Measurements from ENCODE around the gene RRAS2. TPM values are rescaled to one million over a fixed set of nuclear protein-coding genes. Genes with fewer than 3 reads are reported as not detected.

RRAS2 gene
- total and polyA plus RNA-seq, 9 of the 15 experiments (the other 6 are each of a cell fraction or from before 2014, with no cell fraction given) = 9.4 to 47.5 (median 37.6) TPM

DNA sequence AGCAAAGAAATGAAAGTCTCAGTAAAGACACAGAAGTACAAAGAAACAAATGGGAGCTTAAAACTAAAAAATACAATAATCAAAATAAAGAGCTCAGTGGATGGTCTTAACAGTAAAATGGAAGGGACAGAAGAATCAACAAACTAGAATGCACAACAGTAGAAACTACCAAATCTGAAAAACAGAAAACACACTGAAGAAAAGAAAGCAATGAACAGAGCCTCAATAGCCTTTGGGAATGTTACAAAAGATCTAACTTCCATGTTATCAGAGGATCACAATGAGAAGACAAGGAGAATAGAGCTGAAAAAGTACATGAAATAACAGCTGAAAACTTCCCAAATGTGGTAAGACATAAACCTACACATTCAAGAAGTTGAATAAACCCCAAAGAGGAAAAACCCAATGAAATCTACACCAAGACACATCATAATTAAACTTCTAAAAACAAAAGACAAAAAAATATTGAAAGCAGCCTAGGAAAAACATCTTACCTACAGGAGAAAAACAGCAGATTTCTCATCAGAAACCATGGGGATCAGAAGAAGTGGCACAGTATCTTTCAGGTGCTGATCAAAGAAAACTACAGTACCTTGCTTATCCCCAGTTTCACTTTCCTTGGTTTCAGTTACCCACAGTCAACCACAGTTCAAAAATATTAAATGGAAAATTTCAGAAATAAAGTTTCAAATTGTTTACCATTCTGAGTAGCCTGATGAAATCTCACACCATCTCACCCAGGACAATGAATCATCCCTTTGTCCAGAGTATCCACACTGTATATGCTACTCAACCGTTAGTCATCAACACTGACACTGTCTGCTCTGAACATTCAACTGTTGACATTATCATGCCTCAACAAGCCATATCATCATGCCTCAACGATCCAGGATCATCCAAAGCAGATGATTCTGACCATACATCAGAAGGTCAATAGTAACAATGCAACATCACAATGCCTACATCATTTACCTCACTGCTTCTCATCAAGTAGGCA lies 22.2 kb downstream of the RRAS2 start (continued):
- TF ChIP-seq CEBPG (CRISPR knock-in tag; IDR thresholded peaks at IDR 0.05) (peak; percentile 73), CEBPG (tag; conservative IDR thresholded peaks at IDR 0.05 in 1 of 2, IDR thresholded peaks at IDR 0.05 in 1 of 2) (peak in 1 of 2 experiments; percentile 83; a peak in 2 of 4 replicates), ZNF124 (CRISPR knock-in tag; IDR thresholded peaks at IDR 0.05) (no peak), ILK (tag; IDR thresholded peaks at IDR 0.05; ENCODE audit: borderline replicate concordance, low read depth) (no peak), FOXA3 (CRISPR knock-in tag; conservative IDR thresholded peaks at IDR 0.05 in 1 of 2, IDR thresholded peaks at IDR 0.05 in 1 of 2) (0 out of 4 replicates have a peak, but pooled peaks of 1 of the 2 experiments have one; percentile 22), POLR2AphosphoS5 (IDR thresholded peaks at IDR 0.05; ENCODE audit: control insufficient read depth, insufficient read depth, low read depth, low read length) (0 out of 2 replicates have a peak, but pooled peaks have one; percentile 29), HDAC1 (IDR thresholded peaks at IDR 0.05) (peak; percentile 59 to 91; a peak in 3 of 4 replicates), TRIM24 (IDR thresholded peaks at IDR 0.05) (peak; percentile 95 to 98), DPF2 (IDR thresholded peaks at IDR 0.05) (peak; percentile 82), SLC30A9 (CRISPR knock-in tag; IDR thresholded peaks at IDR 0.05) (no peak), CBX1 (IDR thresholded peaks at IDR 0.05; ENCODE audit: low read depth) (no peak), NFIC (IDR thresholded peaks at IDR 0.05) (0 out of 2 replicates have a peak, but pooled peaks have one; percentile 24), JUND (IDR thresholded peaks at IDR 0.05; ENCODE audit: borderline replicate concordance, low read depth, low read length) (peak; percentile 78), JUND (tag; IDR thresholded peaks at IDR 0.05; ENCODE audit: borderline replicate concordance, low read depth, low read length) (peak; percentile 84; the same call in 2 of the 3 replicates), SOX6 (IDR thresholded peaks at IDR 0.05) (peak; percentile 94), GTF2E2 (tag; IDR thresholded peaks at IDR 0.05) (0 out of 2 replicates have a peak, but pooled peaks have one; percentile 23), MAFK (IDR thresholded peaks at IDR 0.05; ENCODE audit: low read length) (0 out of 2 replicates have a peak, but pooled peaks have one; percentile 16), FOXK2 (conservative IDR thresholded peaks at IDR 0.05 in 1 of 2, IDR thresholded peaks at IDR 0.05 in 1 of 2; ENCODE audit: low read depth in 2 of 2) (peak; percentile 1 to 33; a peak in 1 of 4 replicates), SMARCE1 (IDR thresholded peaks at IDR 0.05) (peak; percentile 66), HDAC3 (IDR thresholded peaks at IDR 0.05; ENCODE audit: borderline replicate concordance, partially characterized antibody) (peak; percentile 57), KDM1A (IDR thresholded peaks at IDR 0.05) (peak; percentile 22 to 46; a peak in 1 of 4 replicates), CBFA2T2 (conservative IDR thresholded peaks at IDR 0.05) (peak; percentile 77), TGIF2 (CRISPR knock-in tag; IDR thresholded peaks at IDR 0.05) (no peak), IRF1 (CRISPR knock-in tag; IDR thresholded peaks at IDR 0.05; ENCODE audit: borderline replicate concordance) (no peak)
- TF ChIP-seq, protein P1, sequence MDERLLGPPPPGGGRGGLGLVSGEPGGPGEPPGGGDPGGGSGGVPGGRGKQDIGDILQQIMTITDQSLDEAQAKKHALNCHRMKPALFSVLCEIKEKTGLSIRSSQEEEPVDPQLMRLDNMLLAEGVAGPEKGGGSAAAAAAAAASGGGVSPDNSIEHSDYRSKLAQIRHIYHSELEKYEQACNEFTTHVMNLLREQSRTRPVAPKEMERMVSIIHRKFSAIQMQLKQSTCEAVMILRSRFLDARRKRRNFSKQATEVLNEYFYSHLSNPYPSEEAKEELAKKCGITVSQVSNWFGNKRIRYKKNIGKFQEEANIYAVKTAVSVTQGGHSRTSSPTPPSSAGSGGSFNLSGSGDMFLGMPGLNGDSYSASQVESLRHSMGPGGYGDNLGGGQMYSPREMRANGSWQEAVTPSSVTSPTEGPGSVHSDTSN (CRISPR knock-in tag; IDR thresholded peaks at IDR 0.05; ENCODE audit: low read depth) = no peak
- TF ChIP-seq, protein P1 (tag; conservative IDR thresholded peaks at IDR 0.05; ENCODE audit: low read depth) = peak; percentile 54; the same call in 1 of the 2 replicates
